Prostate gland (tissue), 2 donors: ENCODE results near the gene UBC.

Source experiments
- CTCF ChIP-seq, 4 experiments: fragments of 200-600 bp in 2 of 4; fragments of 450-650 bp in 2 of 4; sonication (generic) in 2 of 4; IDR thresholded peaks; 1 replicate in 3 of 4; 2 replicates in 1 of 4; pipeline ENCODE4 v1.5.1; 2016 to 2019; ENCODE audit warnings: antibody characterized with exemption in 4 of 4, mild to moderate bottlenecking in 2 of 4, moderate library complexity in 2 of 4
- POLR2AphosphoS5 ChIP-seq: sonication (generic); formaldehyde crosslinking; IDR thresholded peaks from one replicate; pipeline ENCODE4 v1.6.1; 2017; ENCODE audit warnings: antibody characterized with exemption

DNA sequence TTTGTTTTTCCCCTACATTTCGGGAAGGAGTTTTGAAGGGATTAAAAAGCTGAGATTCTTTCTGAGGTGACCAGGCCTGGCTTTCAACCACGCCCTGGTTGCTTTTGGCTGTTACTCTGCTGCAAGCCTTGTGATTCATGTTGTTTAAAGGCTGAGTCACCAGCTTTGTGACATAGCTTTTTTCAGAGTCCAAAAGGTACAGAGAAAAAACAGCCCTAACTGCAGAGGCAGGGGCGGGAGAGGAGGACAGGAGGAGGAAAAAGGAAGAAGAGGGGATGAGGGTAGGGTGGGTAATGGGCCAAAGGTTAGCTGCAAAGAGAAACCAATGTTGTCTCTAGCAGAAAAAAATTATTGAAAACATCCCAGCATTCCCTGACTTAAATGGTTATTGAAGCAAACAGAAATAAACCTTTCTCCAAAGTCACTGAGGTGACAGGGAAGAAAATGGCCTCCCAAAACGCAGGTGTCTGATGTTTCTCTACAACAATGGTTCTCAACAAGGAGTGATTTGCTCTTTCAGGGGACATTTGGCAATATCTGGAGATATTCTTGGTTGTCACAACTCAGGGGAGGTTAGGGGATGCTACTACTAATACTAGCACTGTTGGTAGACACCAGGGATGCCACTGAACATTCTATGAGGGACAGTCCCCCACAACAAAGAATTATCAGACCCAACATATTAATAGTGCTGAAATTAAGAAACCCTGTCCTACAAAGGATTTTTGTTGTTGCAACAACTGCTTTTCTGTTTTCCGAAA, 2.1 kb upstream of the UBC start:
- peak in 1 of 4 experiments; percentile 2 for TF ChIP-seq CTCF (IDR thresholded peaks at IDR 0.05)
- TF ChIP-seq POLR2AphosphoS5: peak; percentile 99
